NCI-H1105 treated with DMSO at 0.1 percent for 48 hours (cell line): ENCODE data around the gene NOCT.
"Not testable (repeated sequence)": the region's sequence is repeated elsewhere in the genome, so short reads cannot be mapped to it uniquely, and the experiment has no call there.

Experiments
- DNase-seq: peaks from one replicate; lab custom pipeline; 2025; lab: John Stamatoyannopoulos, UW

Gene NOCT

DNA sequence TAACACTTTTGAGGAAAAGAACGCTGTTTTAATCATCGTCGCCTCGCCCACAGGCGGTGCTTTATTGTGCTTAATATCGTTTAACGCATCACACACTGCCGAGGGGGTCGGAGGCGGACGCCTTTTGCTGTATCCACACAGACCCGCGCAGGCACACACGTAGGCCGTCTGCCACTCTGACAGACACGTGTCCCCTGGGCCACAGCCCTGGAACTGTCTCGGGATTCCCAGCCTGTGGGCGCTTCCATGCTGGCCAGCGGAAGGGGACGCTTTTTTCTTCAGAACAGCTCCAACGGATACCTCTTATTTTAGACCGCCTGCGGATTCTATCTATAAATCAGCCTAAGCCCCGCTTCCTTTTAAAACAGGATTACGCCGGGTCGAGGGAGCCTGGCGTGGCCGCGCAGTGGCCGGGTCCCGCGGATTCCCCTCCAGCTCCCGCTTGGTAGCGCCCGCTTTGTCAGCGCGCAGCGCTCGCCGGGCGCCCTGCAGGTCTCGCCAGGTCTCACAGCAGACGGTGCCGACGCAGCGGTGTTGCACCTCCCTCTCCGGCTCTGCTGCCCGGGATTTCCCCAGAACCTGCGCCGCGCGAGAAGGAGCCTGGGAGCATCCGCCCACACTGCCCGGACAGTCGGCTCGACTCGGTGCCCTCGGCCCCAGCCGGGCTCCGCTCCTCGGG lies at the start of gene NOCT:
Gene NOCT, plus strand, starts transcription at position 513 of the 679 bp plus-strand sequence. CDS start 201 bp downstream, outside the sequence.
- peak; percentile 75 for DNase-seq

DNA sequence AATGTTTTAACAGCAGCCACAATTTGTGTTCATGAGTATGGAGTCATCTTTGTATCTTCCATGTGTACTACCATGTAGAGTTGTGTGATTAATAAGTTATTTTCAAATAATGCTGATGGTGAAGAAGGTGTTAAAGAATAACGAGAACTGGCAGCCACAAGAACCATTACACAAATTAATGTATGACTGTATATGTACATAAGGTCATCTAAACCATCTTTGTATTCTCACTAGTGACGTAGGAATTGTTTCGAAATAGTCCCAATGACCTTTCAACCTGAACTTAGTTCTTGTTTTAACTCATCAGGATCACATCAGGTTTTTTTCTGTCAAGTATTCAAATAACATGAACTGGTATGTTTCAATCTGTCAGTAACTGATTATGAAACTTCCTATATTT lies 48.3 kb upstream of the NOCT start:
- DNase-seq: no peak

DNA sequence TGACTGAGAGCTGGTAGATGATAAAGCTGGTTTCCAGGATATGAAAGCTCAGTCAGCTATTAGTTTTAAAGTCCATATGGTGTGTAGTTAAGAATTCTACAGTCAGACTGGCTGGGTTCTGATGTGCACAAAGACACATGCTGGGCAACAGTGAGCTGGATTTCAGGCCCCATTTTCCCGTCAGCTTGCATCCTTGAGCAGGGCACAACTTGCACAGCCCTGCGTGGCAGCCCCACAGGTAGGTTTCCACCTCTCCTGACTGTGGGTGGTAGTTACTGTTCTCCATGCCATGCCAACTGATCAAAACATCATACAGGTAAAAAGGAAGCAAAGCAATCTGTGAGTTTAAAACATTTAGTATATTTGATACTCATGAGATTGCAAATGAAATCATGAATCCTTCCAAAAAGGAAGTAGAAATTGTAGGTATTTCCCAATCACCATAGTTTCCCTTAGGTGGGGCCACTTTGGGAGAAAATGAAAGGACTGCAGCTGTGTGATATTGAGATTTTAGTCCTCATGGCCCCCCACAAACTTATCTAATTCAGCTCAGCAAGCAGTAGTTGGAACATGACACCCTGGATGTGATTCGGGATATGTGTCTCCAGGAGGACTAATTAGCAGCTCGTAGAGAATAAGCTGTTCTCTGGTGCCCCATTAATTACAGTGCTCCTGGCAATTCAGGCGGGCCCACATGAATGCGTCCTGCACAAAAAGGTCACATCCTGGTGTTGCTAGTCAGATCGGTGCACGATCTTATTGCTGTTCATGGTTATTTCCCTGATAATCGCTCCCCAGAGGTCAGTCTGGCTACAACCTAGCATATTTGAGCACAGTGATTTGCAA lies 42.4 kb upstream of the NOCT start:
- DNase-seq: peak; percentile 57

DNA sequence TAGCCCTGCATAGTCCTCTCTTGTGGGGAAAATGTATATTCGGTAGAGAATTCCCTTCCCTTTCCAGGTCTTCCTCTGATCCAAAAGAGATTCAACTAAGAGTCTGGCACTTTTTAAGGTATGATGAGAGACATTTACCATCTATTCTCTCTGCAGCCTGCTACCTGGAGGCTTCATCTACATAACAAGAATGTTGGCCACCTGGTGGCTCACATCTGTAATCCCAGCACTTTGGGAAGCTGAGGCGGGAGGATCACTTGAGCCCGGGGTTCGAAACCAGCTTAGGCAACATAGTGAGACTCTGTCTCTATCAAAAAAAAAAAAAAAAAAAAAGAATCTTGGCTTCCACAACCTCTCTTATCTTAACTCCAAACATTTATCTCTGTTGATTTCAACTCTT lies 40.4 kb upstream of the NOCT start:
- DNase-seq: no peak

GRCh38 chr4:138976526-138976925 lies 39.1 kb upstream of the NOCT start:
- DNase-seq: no peak

DNA sequence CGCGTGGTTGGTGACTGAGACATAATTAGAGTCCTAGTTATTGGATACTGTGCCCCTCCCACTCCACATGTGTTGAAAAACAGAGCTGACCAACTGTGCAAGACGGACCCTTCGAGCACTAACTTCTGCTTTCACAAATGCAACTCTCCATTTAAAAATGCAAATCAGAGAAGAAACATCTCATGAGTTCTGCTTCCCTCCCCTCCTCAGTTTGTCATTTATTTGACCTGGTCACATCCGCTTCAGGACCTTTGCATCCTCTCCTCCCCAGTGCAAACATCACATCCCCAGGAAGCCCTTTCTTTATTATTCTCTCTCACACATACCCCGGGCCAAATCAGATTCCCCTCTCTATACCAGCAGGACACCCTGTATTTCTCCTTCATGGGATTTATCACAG lies 38.1 kb upstream of the NOCT start:
- no peak for DNase-seq

GRCh38 chr4:138978028-138978585 lies 37.5 kb upstream of the NOCT start:
- DNase-seq: no peak

- DNase-seq: no peak
These were observed 37.0 kb upstream of the NOCT start for GRCh38 chr4:138978600-138978999.

GRCh38 chr4:138979742-138980141 lies 35.8 kb upstream of the NOCT start:
- no peak for DNase-seq

GRCh38 chr4:138981930-138982390 lies 33.6 kb upstream of the NOCT start:
- no peak for DNase-seq

GRCh38 chr4:138982754-138983153 lies 32.8 kb upstream of the NOCT start:
- DNase-seq: no peak

- DNase-seq: no peak
These were observed 31.9 kb upstream of the NOCT start for GRCh38 chr4:138983690-138984089.

- DNase-seq: no peak
These were observed 30.9 kb upstream of the NOCT start for GRCh38 chr4:138984647-138985046.

DNA sequence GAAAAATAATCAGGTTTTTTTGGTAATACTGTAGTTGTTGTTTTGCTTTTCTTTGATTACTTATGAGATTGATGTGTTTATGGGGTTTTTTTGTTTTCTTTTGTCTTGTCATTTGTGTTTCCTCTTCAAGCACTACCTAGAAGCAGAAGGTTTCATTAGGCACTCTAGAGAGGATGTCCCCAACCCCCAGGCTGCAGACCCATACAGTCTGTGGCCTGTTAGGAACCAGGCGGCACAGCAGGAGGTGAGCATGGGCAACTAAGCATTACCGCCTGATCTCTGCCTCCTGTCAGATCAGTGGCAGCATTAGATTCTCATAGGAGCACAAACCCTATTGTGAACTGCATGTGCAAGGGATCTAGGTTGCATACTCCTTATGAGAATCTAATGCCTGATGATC lies 22.9 kb upstream of the NOCT start:
- no peak for DNase-seq

DNA sequence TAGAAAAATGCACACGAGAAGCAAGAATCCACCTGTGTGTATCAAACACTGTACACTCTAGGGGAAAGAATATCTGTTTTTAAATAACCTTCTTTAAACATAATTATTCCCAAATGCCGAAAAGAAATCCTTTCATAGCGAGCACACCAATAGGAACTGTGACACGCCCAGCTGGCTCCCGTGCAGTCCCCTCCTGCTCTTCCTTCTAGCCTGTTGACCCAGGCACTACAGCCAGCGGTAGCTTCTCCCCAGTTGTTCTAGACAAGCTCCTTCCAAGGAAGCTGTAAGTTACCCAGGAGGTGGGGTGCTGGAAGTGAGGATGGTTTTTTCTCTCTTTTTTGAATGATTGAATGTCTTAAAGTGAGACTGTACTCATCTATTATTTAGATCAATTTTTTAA lies 19.5 kb upstream of the NOCT start:
- DNase-seq: no peak

- DNase-seq: no peak
These were observed 15.9 kb upstream of the NOCT start for GRCh38 chr4:138999666-139000065.

GRCh38 chr4:139000134-139000533 lies 15.4 kb upstream of the NOCT start:
- DNase-seq: not testable (repeated sequence)

DNA sequence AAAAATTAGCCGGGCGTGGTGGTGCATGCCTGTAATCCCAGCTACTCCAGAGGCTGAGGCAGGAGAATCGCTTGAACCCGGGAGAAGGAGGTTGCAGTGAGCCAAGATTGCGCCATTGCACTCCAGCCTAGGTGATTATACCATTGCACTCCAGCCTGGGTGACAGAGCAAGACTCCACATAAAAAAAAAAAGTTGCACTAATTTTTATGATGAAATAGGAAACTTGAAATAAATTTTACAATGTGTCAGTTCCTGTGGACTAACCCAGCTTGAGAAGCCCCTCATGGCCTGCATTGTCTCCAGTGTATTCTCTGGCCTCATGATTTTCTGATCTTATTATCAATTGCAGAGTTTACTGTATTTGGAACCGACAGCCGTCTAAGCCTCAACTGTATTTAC lies 14.2 kb upstream of the NOCT start:
- not testable (repeated sequence) for DNase-seq

DNA sequence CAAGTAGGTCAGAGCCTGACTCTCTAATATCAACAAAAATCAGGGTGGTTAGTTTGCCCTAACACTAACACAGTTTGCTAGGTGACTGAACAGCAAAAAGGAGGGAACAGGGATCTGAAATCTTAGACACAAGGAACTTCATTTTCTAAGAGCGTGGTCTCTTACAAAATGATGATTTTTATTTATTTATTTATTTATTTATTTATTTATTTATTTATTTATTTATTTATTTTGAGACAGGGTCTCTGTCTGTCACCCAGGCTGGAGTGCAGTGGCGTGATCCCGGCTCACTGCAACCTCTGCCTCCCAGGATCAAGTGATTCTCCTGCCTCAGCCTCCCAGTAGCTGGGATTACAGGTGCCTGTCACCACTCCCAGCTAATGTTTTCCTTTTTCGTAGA lies 11.9 kb upstream of the NOCT start:
- DNase-seq: not testable (repeated sequence)

DNA sequence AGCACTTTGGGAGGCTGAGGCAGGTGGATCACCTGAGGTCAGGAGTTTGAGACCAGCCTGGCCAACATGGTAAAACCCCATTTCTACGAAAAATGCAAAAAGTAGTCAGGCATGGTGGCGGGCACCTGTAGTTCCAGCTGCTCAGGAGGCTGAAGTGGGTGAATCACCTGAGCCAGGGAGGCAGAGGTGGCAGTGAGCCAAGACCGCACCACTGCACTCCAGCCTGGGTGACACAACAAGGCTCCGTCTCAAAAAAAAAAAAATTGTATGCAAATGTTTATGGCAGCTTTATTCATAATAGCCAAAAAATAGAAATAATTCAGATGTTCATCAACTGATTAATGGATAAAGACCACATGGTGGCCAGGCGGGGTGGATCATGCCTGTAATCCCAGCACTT lies 9.8 kb upstream of the NOCT start:
- DNase-seq: no peak

DNA sequence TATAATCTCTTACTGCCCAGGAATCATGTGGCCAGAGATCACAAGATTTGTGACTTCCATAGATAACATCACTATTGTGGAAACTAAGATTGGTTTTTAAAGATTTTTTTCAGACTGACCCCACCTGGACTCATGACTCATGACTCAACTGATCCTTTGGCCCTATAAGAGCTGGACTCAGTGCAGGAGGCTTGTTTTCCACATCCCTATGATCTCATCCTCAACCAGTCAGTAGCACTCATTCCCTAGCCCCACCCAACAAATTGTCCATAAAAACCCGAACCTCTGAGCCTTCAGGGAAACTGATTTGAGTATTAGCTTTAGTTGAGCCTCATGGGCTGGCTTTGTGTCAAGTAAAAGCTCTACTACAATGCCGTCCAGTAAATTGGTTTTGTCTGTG lies 7.9 kb upstream of the NOCT start:
- DNase-seq: no peak

DNA sequence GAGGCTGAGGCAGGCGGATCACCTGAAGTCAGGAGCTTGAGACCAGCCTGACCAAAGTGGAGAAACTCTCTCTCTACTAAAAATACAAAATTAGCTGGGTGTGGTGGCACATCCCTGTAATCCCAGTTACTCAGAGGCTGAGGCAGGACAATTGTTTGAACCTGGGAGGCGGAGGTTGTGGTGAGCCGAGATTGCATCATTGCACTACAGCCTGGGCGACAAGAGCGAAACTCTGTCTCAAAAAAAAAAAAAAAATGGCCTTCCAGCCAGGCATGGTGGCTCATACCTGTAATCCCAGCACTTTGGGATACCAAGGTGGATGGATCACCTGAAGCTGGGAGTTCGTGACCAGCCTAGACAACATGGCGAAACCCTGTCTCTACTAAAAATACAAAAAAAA lies 7.3 kb upstream of the NOCT start:
- DNase-seq: not testable (repeated sequence)

DNA sequence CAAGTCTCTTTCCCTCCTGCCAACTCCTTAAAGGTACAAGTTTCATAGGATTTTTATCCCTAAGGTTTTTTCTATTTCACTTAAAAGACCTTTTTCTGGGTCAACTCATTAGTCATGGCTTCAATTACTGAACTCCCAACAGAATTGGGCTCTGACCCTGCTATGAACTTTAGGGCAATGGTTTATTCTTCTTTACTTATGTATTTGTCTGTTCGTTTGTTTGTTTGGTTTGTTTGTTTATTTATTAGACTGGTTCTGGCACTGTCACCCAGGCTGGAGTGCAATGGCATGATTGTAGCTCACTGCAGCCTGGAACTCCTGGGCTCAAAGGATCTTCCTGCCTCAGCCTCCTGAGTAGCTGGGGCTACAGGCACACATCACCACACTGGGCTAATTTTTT lies 5.9 kb upstream of the NOCT start:
- no peak for DNase-seq
